Pancreas (tissue), 10 donors: ENCODE results near the gene PLEKHH1. TPM values are rescaled to one million over a fixed set of nuclear protein-coding genes. Genes with fewer than 3 reads are reported as not detected.

Source experiments
- ATAC-seq, 4 donors: fragments of 200-7000 bp; cut with Tn5 transposase; one replicate each; pipeline versions ENCODE4 v1.8.0 to v1.9.1; 2020; ENCODE audit warnings: mild to moderate bottlenecking in 4 of 4, moderate library complexity in 4 of 4
- DNase-seq, 6 donors: peaks; one replicate each; pipeline ENCODE4 v3.0.0-alpha.2; 2020
- FAIRE-seq: peaks from 2 replicates; lab custom pipeline; 2012; peaks lifted over from hg19 to GRCh38; lab: Jason Lieb, UNC
- H3K27ac ChIP-seq, 4 donors: fragments of 200-600 bp; sonication (generic); 1 replicate in 3 of 4; 2 replicates in 1 of 4; pipeline versions ENCODE4 v1.5.0 to v1.8.0; 2020
- H3K27me3 ChIP-seq, 4 donors: fragments of 200-600 bp; one replicate each; pipeline ENCODE4 v1.8.0; 2021
- H3K36me3 ChIP-seq, 3 donors: fragments of 200-600 bp; sonication (generic) in 1 of 3; one replicate each; pipeline versions ENCODE4 v1.5.0 to v1.8.0; 2020 to 2021
- H3K4me1 ChIP-seq, 3 donors: fragments of 200-600 bp; one replicate each; pipeline ENCODE4 v1.8.0; 2021
- H3K4me3 ChIP-seq, 4 donors: fragments of 200-600 bp; sonication (generic) in 2 of 4; one replicate each; pipeline versions ENCODE4 v1.5.0 to v1.8.0; 2020 to 2021
- H3K9me3 ChIP-seq, 4 donors: fragments of 200-600 bp; one replicate each; pipeline ENCODE4 v1.8.0; 2021
- WGBS, 2 donors: extraction: QIAGEN DNeasy Blood & Tissue Kit; methylation state at CpG; one replicate each; pipeline ENCODE4 v1.1.7; 2013; 5-methylcytosine and 5-hydroxymethylcytosine counted together
- intact Hi-C, 3 donors: fragments of 100-400 bp; cut with DNase I; formaldehyde crosslinking; loops; one replicate each; pipeline versions ENCODE4 v1.11.1 to v1.14.2; 2022
- polyA plus RNA-seq, 2 donors: library from polyadenylated mRNA; stranded (reverse); fragments of 200-250 nt; gene quantifications; one replicate each; pipeline ENCODE4 v1.2.3, GENCODE V29; 2013
- total RNA-seq, 6 donors: library from RNA; stranded (reverse); fragmentation: NEBNext Ultra II Directional in 4 of 6; extraction: Animal tissue kit (Norgen Biotek cat#: 25700) in 4 of 6; gene quantifications; one replicate each; pipeline versions ENCODE4 v1.2.1 to v1.2.4, GENCODE V29; 2021 to 2023
- TF ChIP-seq, protein P1 (sequence below), 4 donors: fragments of 200-600 bp; sonication (generic) in 3 of 4; IDR thresholded peaks; one replicate each; pipeline versions ENCODE4 v1.5.0 to v1.8.0; 2021; ENCODE audit warnings: antibody characterized with exemption in 4 of 4
- donor health status: healthy with polysubstance abuse.
- donor health status: DM: no; HTN: no; CAD: no; lungs with moderate emphysema.
- donor health status: DM: no; HTN: no; CAD: no.
- donor health status: control.
- donor health status: control.
- donor health status: Bipolar disorder and iron deficiency.
- donor health status: DM: yes; HTN: yes; CAD: no.
- donor health status: DM: no; HTN: no; CAD: no.
- donor health status: DM: no; HTN: no; CAD: no.
- donor health status: DM: yes; HTN: yes; CAD: no.

Gene PLEKHH1
- total and polyA plus RNA-seq, 8 donors: 15.0 to 48.8 (median 22.6) TPM

DNA sequence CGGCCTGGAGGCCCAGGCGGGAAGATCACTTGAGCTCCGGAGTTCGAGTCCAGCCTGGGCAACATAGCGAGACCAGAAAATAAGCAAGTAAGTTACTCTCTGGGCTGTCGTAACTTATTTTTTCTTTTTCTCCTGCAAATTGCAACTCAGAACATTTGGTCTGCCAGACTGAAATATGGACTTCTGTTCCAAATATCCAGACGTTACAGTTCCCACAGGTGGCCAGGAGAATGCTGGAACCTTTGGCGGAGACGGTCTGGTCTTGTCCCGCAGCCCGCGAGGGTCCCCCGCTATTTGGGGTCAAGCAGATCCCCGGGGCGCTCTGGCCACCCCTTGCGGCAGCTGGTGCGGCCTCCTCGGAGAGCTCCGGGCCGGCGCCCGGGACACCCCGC lies 488 bp upstream of the PLEKHH1 start:
- Histone ChIP-seq H3K9me3 (no peaks in the 10 kb centered on the region), H3K27ac (peak overlapping the region; percentile 91 to 97 (median 95)), H3K4me1 (peaks cover 0 to 4% (median 0%) of the 10 kb centered on the region in 3 donors), H3K36me3 (no peaks in the 10 kb centered on the region), H3K27me3 (no peaks in the 10 kb centered on the region), H3K4me3 (peak overlapping the region; percentile 45 to 83 (median 69))
- DNase-seq (no peak), ATAC-seq (peak in 3 of 4 donors; percentile 2 to 60 (median 53)), FAIRE-seq (no peak)
- TF ChIP-seq, protein P1, sequence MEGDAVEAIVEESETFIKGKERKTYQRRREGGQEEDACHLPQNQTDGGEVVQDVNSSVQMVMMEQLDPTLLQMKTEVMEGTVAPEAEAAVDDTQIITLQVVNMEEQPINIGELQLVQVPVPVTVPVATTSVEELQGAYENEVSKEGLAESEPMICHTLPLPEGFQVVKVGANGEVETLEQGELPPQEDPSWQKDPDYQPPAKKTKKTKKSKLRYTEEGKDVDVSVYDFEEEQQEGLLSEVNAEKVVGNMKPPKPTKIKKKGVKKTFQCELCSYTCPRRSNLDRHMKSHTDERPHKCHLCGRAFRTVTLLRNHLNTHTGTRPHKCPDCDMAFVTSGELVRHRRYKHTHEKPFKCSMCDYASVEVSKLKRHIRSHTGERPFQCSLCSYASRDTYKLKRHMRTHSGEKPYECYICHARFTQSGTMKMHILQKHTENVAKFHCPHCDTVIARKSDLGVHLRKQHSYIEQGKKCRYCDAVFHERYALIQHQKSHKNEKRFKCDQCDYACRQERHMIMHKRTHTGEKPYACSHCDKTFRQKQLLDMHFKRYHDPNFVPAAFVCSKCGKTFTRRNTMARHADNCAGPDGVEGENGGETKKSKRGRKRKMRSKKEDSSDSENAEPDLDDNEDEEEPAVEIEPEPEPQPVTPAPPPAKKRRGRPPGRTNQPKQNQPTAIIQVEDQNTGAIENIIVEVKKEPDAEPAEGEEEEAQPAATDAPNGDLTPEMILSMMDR (IDR thresholded peaks at IDR 0.05): no peak
- intact Hi-C loops: no loop called here
- WGBS, 2 donors: 7 to 8% methylated on average over 23 of the region's 23 CpGs

DNA sequence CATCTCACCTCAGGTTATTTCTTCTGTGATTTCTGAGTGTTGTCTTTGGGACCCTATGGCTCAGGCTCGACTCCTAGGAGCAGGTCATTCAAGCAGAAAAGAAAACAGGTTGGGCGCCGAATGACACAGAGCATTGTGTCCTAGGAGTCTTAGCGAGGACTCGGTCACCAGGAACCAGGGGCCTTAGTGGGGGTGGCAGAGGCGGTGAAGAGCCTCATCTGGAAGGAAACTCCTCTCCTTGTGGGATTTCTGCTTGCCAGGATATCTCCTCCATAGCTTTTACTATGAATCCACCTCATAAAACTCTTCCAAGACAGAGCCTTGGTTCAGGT lies 630 bp downstream of the PLEKHH1 start:
- H3K27me3 ChIP-seq: no peaks in the 10 kb centered on the region
- DNase-seq (no peak), FAIRE-seq (no peak), ATAC-seq (peak; percentile 22 to 58 (median 38))
- H3K36me3 ChIP-seq: no peaks in the 10 kb centered on the region
- H3K4me1 ChIP-seq: peaks cover 0 to 4% (median 3%) of the 10 kb centered on the region in 3 donors
- H3K4me3 ChIP-seq: peak overlapping the region; percentile 45 to 83 (median 69)
- WGBS, 2 donors: 3 to 6% methylated on average over 6 of the region's 6 CpGs
- TF ChIP-seq, protein P1 (IDR thresholded peaks at IDR 0.05): no peak
- H3K27ac ChIP-seq: peak overlapping the region; percentile 91 to 97 (median 95)
- no peaks in the 10 kb centered on the region for H3K9me3 ChIP-seq
- intact Hi-C loops: no loop called here

DNA sequence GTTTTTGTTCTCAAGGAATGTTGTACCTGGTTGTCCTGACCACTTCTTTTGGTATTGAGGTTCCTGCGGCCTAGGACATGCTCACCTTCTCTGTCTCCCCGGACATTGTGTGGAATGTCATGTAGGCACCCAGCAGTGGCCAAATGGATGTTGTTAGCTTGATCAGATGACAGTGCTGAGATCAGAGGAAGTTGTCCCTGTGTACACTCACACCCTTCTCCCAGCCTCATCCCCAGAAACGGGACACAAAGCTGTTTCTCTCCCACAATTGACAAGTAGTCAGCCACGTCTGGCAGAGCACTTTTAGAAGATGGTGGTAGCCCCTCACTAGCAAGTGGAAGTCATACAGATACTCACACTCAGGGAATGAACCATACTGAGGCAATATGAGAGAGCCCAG lies 3.0 kb downstream of the PLEKHH1 start:
- TF ChIP-seq, protein P1 (IDR thresholded peaks at IDR 0.05): no peak
- FAIRE-seq (no peak), DNase-seq (no peak), ATAC-seq (no peak)
- no peaks in the 10 kb centered on the region for H3K36me3 ChIP-seq
- no peak overlapping the region for H3K4me3 ChIP-seq
- intact Hi-C loops: no loop called here
- no peak overlapping the region for H3K27ac ChIP-seq
- no peaks in the 10 kb centered on the region for H3K27me3 ChIP-seq
- peaks cover 2 to 6% (median 3%) of the 10 kb centered on the region in 3 donors for H3K4me1 ChIP-seq
- H3K9me3 ChIP-seq: no peaks in the 10 kb centered on the region
- 80 to 81% methylated on average over 4 of the region's 4 CpGs for WGBS, 2 donors

DNA sequence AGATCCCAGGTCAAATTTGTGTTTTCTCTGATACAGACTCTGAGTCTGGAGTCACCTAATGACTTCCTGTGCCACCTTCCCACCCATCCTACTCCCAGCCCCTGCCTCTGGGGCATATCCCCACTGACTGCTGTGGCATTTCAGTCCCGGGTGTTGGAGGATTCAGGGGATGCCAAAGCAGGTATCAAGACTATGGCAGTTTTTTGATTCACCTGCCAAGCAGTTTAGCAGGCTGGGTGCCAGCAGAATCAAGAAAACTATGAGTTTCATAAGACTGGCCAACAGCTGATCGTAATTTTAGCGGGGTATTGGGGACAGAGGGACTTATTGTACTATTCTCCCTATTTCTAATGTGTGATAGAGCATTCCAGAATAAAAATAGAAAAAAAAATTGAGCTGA lies 4.6 kb downstream of the PLEKHH1 start:
- Histone ChIP-seq H3K4me3 (no peak overlapping the region), H3K27ac (no peak overlapping the region), H3K4me1 (peaks cover 3 to 9% (median 8%) of the 10 kb centered on the region in 3 donors), H3K36me3 (no peaks in the 10 kb centered on the region), H3K27me3 (no peaks in the 10 kb centered on the region), H3K9me3 (no peaks in the 10 kb centered on the region)
- ATAC-seq (no peak), FAIRE-seq (no peak), DNase-seq (no peak)
- TF ChIP-seq, protein P1 (IDR thresholded peaks at IDR 0.05): no peak
- intact Hi-C loops: no loop called here
- WGBS, 2 donors: 19 to 22% methylated on average over 3 of the region's 3 CpGs

DNA sequence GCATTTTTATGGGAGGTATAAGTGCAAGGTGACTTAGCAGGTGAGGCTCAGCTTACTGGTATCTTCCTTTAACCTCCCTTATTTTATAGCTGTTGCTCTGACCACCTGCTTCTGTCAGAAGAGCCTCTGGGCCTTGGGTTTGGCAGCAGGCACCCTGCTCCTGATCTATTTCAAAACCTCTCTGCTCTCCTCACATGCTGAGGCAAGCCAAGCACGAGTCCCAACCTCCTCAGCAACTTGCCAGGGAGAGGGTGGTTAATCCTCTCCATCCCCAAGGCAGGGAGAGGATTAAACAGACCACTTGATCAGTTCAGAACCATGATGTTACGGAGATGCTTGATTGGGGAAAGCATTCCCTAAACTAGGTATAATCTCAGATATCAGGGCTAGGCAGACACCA lies 5.4 kb downstream of the PLEKHH1 start:
- TF ChIP-seq, protein P1 (IDR thresholded peaks at IDR 0.05): no peak
- FAIRE-seq (no peak), ATAC-seq (no peak), DNase-seq (no peak)
- Histone ChIP-seq H3K27me3 (no peaks in the 10 kb centered on the region), H3K36me3 (no peaks in the 10 kb centered on the region), H3K9me3 (no peaks in the 10 kb centered on the region), H3K4me1 (peaks cover 3 to 9% (median 8%) of the 10 kb centered on the region in 3 donors), H3K27ac (no peak overlapping the region), H3K4me3 (no peak overlapping the region)
- intact Hi-C loops: no loop called here
- WGBS, 2 donors: 89 to 90% methylated on average over 2 of the region's 2 CpGs
